GM12878 (cell line): ENCODE measurements around the gene LRP1. TPM values are rescaled to one million over a fixed set of nuclear protein-coding genes. Genes with fewer than 3 reads are reported as not detected.

Source experiments
- ZNF592 ChIP-seq: fragments of 450-650 bp; IDR thresholded peaks from 2 replicates; pipeline ENCODE4 v1.6.1; 2017; ENCODE audit warnings: mild to moderate bottlenecking, moderate library complexity
- polyA plus RNA-seq, 11 experiments: library from polyadenylated mRNA; depleted of rRNA in 4 of 11; unstranded in 6 of 11; stranded (reverse) in 5 of 11; fragments of >200 nt; fragmentation: Nextera tagmentation in 4 of 11; fragmentation: Illumina TruSeq in 1 of 11; extraction: Ambion mirVana in 4 of 11; extraction: Trizol in 1 of 11; gene quantifications; 1 replicate in 1 of 11; 2 replicates in 10 of 11; pipeline versions ENCODE4 v1.2.1 to v1.2.3, GENCODE V29; 2011 to 2016; ENCODE audit warnings: inconsistent platforms in 2 of 11, missing spikeins in 2 of 11, low read depth in 1 of 11
- total RNA-seq, 4 experiments: library from RNA; depleted of rRNA in 3 of 4; stranded (reverse); fragments of >200 nt in 3 of 4; fragmentation: Illumina TruSeq in 1 of 4; extraction: Trizol in 1 of 4; gene quantifications; 2 replicates each; pipeline versions ENCODE4 v1.2.1 to v1.2.3, GENCODE V29; 2013 to 2021
- TF ChIP-seq, protein P1 (sequence below): IDR thresholded peaks from 2 replicates; pipeline ENCODE4 v1.6.1; 2011; ENCODE audit warnings: mild to moderate bottlenecking, low read depth, low read length, moderate library complexity; ENCODE audit not compliant: insufficient replicate concordance

LRP1 gene
- total and polyA plus RNA-seq, 10 of the 15 experiments (the other 5 are each of a cell fraction or from before 2014, with no cell fraction given) = under 0.01 to 1.1 (median 0.20) TPM; not detected in 2

DNA sequence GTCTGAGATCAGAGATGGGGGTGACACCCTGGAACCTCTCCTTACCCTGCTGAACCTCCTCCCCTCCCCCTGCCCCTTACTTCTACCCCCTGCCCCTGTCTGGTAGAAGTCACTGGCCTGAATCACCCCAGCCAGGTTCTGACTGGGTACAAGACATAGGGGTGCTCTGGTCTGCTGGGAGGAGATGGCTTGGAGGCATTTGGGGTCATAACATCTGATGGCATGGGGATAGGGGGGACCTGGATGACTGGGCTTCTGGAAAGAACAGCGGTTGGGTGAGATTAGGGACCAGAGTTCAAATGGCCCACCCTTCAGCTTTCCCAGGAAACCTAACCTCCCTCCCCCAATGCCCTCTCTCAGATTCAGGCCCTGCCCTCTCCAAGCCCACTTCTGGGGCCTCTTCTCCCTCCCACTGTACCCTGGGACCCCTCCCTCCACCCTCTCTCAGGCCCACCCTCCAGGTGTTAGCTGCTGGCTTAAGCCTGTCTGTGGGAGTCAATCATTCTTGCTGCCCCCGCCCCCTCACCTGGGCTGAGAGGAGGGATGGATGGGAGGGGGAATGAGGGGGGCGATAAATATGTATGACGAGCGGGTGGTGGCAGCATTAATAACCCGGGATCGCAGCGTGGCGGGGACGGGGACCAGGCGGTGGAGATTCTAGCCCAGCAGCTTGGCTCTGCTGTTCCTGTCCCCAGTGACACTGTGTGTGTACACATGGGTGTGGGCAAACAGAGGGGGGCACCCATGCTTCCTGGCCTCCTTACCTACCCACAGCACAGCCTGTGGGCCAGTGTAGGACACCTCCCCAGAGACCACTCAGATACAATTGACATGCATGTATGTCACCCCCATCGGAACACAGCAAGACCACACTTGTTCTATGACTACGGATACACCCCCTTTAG, 94.3 kb downstream of the LRP1 start (continued):
- no peak for TF ChIP-seq ZNF592
- TF ChIP-seq, protein P1, sequence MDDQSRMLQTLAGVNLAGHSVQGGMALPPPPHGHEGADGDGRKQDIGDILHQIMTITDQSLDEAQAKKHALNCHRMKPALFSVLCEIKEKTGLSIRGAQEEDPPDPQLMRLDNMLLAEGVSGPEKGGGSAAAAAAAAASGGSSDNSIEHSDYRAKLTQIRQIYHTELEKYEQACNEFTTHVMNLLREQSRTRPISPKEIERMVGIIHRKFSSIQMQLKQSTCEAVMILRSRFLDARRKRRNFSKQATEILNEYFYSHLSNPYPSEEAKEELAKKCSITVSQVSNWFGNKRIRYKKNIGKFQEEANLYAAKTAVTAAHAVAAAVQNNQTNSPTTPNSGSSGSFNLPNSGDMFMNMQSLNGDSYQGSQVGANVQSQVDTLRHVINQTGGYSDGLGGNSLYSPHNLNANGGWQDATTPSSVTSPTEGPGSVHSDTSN = no peak
